Neural progenitor cell (in vitro differentiated cells): ENCODE results near the gene PVALEF.

Source experiments
- EZH2phosphoT487 ChIP-seq: fragments of 200-600 bp; sonication (generic); IDR thresholded peaks from 2 replicates; pipeline ENCODE4 v1.6.1; 2017; ENCODE audit warnings: antibody characterized with exemption
- TF ChIP-seq, protein P1 (sequence below): fragments of 200-600 bp; sonication (generic); IDR thresholded peaks from 2 replicates; pipeline ENCODE4 v1.5.1; 2017; ENCODE audit warnings: antibody characterized with exemption, mild to moderate bottlenecking

DNA sequence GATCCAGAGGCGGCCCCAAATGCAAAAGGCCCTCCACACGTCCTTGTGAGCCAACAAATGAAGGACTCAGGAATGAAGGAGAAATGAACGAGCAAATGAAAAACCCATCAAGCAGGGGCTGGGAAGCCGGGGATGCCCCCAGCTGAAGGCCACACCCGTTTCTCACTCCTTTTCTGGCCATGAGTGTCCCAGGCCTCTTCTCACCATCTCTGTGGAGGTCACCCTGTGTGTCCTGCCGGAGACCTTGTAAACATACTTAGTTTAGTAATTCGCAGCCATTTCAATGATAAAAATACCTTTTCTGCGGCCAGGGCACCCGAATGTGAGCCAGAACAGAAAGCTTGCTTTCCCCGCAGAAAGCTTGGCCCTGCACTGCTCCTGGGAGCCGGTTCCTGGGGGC is 21.8 kb downstream of the PVALEF start:
- TF ChIP-seq, protein P1, sequence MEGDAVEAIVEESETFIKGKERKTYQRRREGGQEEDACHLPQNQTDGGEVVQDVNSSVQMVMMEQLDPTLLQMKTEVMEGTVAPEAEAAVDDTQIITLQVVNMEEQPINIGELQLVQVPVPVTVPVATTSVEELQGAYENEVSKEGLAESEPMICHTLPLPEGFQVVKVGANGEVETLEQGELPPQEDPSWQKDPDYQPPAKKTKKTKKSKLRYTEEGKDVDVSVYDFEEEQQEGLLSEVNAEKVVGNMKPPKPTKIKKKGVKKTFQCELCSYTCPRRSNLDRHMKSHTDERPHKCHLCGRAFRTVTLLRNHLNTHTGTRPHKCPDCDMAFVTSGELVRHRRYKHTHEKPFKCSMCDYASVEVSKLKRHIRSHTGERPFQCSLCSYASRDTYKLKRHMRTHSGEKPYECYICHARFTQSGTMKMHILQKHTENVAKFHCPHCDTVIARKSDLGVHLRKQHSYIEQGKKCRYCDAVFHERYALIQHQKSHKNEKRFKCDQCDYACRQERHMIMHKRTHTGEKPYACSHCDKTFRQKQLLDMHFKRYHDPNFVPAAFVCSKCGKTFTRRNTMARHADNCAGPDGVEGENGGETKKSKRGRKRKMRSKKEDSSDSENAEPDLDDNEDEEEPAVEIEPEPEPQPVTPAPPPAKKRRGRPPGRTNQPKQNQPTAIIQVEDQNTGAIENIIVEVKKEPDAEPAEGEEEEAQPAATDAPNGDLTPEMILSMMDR = no peak
- no peak for TF ChIP-seq EZH2phosphoT487
